Measurements from ENCODE around the gene NEK6.

Gene NEK6

DNA sequence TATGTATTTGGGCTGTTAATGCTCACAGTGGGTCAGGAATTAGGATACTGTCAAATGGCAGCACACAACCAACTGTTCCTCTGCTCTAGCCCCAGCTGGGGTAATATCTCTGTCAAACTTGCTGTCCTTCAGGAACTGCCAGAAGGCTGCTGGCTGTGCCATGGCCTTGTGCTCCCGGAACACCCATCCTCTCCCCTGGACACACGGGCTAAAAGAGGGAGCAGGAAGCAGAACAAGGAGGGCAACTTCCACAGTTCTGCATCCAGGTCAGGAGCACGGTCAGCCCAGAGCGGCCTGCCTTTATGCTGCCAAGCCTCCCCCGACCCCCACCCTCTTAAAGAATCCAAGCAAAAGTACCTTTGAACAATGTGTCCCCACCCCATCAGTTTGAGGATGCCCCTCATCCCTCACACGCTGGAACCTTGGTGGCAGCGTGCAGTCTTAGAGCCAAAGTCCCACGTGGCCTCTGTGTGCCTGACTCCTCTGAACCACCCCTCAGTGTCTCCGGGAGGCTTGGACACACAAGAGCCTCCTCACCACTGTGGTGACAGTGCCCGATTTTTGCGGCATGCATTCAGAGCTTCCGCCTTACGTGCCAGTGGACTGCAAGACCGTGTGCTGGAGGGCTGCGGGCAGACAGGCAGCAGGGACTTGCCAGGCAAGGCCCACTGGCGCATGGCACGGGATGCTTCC is 96.7 kb downstream of the NEK6 start:
- DNase-seq (ENCODE audit: low read depth in 3 of 3): no peak

DNA sequence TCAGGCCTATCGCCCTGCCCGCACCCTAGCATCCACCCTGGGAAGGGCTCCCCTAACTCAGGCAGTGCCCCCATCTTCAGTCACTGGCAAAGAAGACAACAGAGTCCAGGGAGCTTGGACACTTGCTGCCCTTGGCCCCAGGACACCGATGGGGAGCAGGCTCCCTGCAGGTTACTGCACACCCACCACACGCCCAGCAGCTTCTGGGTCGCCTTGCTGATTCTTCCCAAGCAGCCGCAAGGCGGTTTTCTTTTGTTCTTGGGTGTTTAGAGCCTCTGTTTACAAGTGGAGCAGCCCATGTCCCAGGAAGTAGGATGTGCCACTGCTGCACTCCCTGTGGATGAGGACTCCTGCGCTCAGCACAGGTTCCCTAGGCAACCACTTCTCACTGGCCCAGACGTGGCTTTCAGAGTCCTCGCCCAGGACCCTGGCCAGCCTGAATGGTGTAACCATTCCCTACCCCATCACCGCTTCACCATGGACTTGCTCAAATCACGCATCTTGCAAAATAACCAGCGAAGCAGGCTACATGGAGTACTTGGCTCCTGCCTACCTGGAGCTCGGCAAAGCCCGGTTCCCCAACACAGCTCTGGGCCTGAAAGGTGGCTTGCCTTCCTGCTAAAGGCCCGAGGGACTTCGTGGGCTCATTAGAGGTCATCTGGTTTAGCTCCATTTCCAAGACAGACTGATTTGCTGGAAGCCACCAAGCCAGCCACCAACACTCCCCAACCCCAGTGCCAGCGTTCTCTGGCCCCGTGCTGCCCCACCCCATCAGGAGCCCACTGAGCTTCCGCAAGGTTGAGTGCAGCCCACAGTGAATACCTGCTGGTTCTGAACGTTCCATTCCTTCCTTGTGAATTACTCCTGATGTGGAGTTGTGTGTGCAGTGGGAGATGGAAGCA is 97.5 kb downstream of the NEK6 start:
- no peak for DNase-seq (ENCODE audit: low read depth in 3 of 3)

DNA sequence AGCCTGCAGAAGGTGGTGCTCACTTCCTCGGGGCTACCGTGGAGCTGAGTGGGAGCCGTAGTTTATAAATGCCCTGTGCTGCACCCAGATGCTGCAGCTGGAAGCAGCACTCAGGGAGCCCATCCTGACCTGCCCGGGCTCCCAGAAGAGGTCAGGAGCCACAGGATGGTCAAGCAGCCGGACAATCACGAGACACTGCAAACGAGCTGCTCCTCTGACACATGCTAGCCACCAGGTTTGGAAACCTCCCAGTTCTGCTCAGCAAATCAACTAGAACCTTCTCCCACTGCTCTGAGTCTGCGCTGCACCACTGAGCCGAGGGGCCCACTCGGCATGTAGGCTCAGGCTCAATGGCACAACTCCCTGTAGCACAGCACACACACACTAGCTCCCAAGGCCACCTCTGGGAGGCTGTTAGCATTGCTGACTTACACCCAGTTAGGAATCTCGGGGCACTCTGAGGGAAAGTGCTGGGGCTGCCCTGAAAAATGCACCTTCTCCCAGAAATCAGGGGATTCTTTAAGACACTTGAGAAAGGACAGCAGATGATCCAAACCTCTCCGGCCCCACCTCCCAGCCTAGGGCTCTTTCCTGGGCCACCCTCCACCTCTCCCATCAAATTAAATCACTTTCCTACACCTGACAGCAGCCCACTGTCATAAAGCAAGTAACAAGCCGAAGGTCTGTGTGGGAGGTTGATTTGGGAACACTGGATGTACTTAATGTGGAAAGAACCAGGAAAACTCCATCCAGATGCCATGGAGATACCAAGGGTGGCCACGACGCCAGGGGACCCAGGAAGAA is 98.4 kb downstream of the NEK6 start:
- no peak for DNase-seq (ENCODE audit: low read depth in 3 of 3)

DNA sequence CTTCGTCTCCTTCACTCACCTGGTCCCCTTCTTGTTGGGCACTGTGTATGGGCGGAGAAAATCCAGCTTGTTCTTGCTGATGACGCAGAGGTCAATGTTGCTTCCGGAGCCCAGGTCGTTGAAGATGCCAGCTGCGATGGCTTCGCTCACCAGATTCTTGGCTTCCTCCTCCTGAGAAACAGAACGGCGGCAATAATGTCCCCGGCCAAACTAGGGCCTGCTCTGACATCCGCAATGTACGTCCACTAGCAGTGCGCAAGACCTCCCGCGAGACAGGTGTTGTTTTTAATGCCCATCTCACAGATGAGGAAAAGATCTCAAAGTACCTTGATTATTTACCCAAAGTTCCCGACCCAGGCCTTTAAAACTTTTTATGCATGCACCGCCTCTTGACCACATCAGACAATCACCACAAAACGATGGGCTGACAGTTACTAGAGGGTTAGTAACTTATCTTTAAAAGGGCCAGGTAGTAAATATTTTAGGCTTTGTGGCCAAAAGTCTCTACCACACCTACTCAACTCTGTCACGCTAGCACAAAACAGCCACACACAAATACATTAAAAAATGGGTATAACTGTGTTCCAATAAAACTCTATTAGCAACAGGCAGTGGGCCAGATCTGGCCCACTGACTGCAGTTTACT is 99.1 kb downstream of the NEK6 start:
- DNase-seq (ENCODE audit: low read depth in 3 of 3): no peak

DNA sequence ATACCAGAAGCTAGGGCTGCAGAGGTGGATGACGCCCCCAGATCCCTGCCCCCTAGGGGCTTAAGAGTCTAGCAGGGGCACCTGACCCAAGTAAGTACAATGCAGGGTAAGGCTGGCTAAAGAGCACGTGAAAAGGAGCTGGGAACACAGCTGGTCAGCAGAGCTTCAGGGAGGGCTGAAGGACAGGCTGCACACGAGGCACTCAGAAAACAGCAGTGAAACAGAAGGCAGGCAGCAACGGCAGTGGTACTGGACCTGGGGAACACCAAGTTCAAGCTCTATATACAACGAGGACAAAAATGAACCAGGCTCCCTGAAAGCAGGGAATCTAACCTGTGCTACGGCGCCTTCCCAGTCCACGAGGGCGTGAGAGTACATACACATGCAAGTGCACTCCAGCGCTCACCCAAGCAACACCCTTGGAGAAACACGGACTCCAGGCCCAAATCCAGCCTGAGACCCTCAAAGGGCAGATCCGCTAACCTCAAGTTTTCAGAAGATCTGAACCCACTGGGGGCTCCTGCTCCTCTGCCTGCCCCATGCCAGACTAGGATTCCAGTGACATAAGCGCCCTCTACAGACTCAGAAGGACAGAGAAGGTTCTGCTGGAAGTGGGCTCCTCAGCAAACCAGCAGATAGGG is 100.1 kb downstream of the NEK6 start:
- DNase-seq (ENCODE audit: low read depth in 3 of 3): no peak

DNA sequence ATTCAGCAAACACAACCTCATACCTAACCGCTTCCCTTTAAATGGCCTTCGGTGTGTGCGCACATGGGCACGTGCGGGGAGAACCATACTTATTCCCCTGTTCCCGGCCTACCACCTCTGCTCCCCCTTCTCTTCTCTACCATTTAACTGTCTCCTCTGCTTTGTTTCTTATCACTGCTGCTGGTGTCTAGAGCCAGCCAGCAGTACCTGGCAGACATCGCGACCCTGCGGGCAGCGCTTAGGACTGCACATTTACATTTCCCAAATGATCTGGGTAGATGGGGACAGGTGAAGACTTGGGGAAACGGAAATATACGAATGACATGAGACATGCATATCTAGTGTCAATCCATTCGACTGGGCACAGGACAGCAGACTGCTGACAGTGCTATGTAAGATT is 100.9 kb downstream of the NEK6 start:
- no peak for DNase-seq (ENCODE audit: low read depth in 3 of 3)

DNA sequence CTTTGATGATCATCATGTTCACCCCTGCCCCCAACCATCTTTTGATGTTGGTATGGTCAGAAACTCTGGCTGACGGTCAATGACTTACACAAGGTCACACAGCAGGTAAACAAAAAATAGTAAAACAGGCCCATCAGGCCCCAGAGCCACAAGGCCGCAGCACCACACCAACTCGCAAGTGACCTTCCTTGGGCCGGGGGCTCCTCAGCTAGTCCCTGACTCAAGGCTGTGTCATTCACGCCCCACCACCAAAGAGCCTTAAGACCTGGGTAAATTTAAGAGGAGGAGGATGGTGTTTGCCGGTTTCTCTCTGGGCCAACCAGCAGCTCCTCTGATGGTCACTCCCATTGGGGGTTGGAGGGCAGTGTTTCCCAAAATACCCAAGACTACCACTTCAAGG is 101.7 kb downstream of the NEK6 start:
- no peak for DNase-seq (ENCODE audit: low read depth in 3 of 3)

DNA sequence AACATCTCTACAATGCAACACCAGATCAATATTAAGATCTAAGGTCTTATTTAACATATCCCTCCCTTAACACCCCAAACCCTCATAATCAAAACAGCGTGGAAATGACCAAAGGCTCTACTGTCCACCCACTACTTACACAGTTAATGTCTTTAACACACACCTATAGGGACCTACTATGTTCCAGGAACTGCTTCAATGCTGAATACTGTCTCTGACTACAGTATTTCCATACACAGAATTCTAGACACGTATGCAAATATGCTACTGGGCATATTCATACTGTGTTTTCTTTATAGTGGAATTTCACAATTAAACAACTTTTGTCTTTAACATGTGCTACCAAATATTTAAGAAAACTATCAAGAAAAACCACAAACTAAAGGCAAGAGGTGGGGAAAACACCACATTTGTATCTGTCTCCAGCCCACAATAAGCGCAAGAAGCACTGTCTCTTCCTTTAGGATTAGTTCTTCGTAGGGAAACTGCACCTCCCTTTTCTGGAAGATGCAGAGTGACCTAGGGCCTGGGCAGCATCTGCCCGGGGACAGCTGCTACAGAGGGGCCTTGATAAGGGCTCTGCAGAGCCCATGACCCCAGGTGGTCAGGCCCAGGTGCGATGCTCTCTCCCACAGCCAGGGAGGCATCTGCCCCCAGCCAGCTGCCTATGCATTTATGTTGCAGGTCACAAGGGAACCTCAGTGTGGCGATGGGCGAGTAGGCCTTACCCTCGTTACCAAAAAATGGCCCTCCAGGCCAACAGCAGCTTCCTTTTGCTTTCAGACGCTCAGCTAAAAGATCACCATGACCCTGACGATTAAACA is 102.3 kb downstream of the NEK6 start:
- no peak for DNase-seq (ENCODE audit: low read depth in 3 of 3)

DNA sequence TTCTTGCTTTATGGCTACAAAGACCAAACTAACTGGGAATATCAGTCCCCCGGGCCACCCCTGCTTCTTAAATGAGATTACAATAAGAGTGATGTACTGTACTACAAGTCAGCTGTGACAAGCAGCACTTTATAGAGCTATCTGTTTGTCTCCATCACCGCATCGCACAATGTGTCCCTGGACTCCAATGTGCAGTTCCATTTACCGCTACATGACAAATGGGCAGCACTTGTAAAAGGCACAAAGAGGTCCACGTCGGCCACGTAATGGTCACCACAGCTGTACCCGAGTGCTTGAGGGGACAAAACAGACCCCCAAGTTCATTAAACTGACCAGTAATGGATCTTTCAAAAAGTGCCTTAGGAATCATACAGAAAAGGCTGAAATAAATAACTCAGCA is 103.4 kb downstream of the NEK6 start:
- no peak for DNase-seq (ENCODE audit: low read depth in 3 of 3)

DNA sequence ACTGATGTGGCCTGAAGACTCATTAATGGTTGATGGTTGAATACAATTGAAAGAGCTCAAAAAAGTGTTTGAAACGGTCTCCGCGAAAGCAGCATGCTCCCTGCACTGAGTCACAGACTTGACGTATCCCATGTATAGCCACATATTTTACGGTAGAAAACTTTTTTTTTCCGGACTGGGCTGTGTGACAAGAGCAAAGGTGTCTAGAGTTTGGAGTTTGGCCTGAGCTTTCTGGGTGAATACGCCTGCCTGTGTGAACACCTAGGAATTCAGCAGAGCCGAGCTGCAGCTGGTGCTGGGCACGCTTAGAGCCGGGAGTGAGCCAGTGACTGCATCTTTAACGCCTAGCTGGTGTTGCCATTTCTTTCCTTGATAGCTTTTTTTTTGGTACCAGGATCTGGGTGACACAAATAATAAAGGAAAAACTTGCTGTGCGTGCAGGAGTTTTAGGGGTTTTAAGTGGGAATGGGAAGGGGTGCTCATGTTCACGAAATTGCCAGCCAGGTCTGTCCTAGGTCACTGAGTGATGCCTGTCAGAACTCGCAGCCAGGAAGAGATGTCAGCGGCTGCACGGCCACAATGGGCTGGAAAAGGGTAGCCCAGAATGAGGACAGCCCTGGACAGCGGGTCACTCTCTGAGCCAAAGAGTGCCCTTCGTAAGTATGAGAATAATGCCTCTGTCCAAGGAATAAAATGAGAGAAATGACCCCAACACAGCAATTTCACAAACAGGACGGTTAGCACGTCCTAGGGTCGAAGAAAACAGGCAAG is 105.8 kb downstream of the NEK6 start:
- DNase-seq (ENCODE audit: low read depth in 3 of 3): no peak

DNA sequence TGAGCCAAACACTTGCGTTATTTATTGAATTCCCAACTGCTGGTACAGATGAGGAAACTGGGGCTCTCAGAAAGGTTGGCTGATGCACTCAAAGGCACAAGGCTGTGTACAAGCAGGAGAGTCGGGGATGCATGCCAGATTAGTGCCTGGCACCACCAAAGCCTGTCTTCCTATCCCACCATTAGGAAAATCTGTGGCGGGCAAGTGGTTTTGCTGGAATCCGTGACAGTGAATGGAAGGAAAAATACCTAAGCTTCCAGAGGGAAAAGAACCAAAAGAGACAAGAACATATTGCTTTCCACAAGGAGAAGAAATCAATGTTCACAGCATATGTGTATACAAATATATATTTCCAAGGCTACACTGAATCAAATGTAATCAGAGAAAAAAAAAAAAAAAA is 106.4 kb downstream of the NEK6 start:
- DNase-seq (ENCODE audit: low read depth in 3 of 3): no peak

DNA sequence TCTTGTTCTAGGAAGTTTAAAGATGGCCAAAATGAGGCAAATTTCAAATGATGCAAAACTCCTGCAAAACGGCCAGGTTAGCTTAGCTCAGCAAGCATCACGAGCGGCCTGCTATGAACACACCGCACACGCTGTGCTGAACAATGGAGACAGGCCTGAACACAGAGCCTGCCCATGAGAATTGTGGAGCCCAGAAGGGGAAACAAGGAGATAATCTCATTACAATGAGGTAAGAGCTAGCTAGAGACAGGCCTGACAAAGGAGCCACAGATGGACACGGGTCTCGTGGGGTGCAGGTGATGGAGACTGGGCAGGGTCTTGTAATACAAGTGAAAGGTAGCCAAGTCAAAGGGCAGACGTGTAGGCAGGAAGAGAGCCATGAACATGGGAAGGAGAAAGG is 107.3 kb downstream of the NEK6 start:
- DNase-seq (ENCODE audit: low read depth in 3 of 3): no peak

DNA sequence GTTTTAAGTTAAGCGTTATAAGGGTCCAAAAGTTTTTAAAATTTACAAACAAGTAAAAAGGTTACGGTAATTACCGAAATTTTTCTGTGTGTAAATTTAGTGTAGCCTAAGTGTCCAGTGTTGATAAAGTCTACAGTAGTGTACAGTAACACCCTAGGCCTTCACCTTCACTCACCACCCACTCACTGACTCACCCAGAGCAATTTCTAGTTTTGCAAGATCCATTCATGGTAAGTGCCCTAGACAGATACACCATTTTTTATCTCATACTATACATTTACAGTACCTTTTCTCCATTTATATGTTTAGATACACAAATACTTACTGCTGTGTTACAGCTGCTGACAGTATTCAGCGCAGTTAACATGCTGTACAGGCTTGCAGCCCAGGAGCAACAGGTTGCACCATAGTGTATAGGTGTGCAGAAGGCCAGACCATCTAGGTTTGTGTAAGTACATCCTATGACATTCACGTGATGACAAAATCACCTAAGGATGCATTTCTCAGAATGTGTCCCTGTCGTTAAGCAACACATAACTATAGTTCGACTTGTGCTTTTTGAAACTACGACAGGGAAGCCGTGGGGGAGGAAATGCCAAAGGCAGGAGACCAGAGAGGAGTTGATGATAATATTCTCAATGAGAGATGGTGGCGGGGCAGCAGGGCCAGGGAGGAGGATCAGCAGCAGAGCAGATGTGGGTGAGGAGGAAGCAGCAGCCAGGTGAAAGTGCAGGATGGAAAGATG is 108.9 kb downstream of the NEK6 start:
- DNase-seq (ENCODE audit: low read depth in 3 of 3): no peak

DNA sequence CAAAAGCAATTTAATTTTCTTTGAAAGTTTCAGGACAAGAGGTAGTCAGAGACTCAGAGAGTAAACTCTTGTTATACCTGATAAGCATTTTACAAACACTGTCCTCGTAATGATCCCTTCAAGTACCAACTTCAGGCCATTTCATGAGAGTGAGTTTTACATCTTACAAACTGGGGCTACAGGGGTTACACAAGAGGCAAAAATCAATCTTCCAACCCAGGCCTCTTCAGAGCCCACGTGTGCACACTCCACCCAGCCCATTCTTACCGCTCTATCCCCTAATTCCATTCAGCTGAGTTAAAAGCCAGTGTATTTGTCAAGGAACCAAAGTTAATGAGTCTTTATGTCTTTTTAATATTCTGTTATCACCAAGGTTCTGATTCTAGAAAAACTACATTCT is 110.9 kb downstream of the NEK6 start:
- no peak for DNase-seq (ENCODE audit: low read depth in 3 of 3)

DNA sequence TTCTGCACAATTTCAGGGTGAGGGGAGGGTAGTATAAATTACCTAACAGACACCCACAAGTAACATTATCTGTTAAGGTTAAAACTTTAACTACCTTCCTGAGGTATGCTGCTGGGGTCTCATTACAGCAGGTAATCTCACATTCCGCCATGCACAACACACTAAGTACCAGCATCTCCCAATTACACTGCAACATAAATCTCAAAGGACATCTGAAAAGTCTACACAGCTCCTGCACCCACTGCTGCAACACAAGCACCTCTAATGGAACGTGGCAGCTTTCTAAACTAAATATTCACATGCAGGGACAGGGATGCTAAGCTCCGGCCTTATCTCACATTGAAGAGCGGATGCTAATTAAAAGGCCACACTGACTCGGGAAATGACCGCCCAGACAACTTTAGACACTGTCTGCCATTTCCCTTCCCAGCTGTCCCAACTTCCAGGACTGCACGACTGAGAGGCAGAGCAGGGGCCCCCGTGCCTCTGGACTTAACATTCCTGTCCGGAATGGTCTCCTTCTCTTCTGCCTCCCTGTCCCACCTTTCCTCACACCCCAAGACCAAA is 111.6 kb downstream of the NEK6 start:
- no peak for DNase-seq (ENCODE audit: low read depth in 3 of 3)

DNA sequence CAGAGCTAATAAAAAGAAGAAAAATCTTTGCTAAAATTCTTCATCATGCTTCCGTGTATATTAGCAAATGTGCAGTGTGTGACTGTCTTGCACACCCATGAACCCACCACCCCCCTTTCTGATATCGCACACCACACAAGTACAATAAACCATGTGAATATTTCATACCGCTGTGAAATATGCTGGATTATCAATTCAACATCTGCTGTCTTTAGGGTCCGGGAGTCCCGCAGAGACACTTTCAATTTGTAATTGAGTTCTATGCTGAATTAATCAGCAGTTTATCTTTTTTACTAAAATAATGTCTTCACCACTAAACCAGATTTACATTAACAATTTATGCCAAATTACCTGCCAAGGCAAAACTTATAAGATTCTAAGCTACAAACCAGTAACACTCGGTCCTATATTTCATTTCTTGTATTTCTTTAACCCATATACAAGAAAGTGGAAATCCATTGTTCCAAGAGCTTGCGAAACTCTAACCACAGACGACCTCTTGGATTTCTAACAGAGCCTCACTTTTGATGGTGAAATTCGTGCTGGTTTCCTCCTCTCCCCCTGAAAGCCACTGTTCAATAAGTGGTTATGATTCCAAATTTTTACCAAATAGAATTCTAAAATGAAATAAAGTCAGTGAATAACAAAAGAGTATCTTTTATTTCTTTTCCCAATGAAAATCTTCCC is 113.3 kb downstream of the NEK6 start:
- DNase-seq (ENCODE audit: low read depth in 3 of 3): no peak

DNA sequence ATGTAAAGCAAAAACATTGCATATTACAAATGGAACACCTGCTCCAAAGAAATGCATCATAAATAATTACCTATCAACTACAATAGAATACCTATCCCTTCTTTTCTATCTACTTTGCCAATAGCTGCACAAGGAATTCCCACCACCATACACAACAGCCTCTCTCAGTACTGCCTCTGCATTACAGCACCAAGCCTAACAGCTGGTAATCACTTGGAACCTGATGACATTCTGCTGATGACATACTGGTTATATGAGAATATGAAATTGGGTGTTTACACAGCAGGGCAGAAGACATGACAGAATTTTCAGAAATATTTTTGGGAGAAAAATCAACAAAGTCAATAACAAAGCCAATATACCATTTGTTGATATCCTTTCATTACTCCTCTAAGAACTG is 114.3 kb downstream of the NEK6 start:
- DNase-seq (ENCODE audit: low read depth in 3 of 3): no peak

DNA sequence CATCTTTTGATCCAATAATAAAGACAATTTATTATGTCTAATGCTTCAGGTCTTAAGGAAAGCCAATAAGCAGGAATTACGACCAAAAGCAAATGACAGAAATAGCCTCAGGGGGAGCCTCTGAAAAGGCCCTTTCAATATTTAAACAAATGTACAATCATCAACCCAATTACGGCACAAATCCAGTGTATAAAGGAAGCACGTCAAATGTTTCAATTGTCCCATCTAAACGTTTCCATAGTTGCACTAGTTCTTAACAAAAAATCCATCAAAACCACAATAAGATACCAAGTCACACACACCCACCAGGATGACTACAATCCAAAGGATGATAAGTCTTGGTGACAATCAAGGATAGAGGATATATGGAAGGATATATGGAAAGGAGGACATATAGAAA is 115.6 kb downstream of the NEK6 start:
- no peak for DNase-seq (ENCODE audit: low read depth in 3 of 3)

Measured in stimulated activated CD4-positive, alpha-beta T cell treated with anti-CD3 and anti-CD28 coated beads, TNF-alpha, amount 100 ng/mL, for 24 hours (primary cell).